SU-DHL-6 (cell line): Measurements from ENCODE around the gene RFXAP.

Experiments used
- H2AFZ ChIP-seq: fragments of 200-600 bp; sonication (generic); 2 replicates; pipeline ENCODE4 v1.6.1; 2014; ENCODE audit warnings: low read depth, mild to moderate bottlenecking, moderate library complexity, mixed read lengths, antibody characterized with exemption, low read length; ENCODE audit not compliant: severe bottlenecking
- H3F3A ChIP-seq: fragments of 200-600 bp; shearing (Covaris generic); 2 replicates; pipeline ENCODE4 v1.6.0; 2016; ENCODE audit warnings: antibody characterized with exemption, mild to moderate bottlenecking; ENCODE audit not compliant: insufficient read depth
- H3K27ac ChIP-seq: fragments of 200-600 bp; sonication (generic); 2 replicates; pipeline ENCODE4 v1.5.1; 2016; ENCODE audit warnings: low read depth, mild to moderate bottlenecking, low read length, moderate library complexity, mixed read lengths
- H3K27me3 ChIP-seq: fragments of 200-600 bp; sonication (generic), shearing (Covaris generic); 2 replicates; pipeline ENCODE4 v1.6.0; 2014; ENCODE audit warnings: mild to moderate bottlenecking, low read length
- H3K36me3 ChIP-seq: fragments of 200-600 bp; sonication (generic); 2 replicates; pipeline ENCODE4 v1.6.1; 2014; ENCODE audit warnings: mild to moderate bottlenecking, low read length, mixed read lengths
- H3K4me2 ChIP-seq: fragments of 300-600, 200-600 bp; shearing (Covaris generic), sonication (generic); 2 replicates; pipeline ENCODE4 v1.6.0; 2014; ENCODE audit warnings: low read length, low read depth, mild to moderate bottlenecking; ENCODE audit not compliant: poor library complexity, severe bottlenecking
- H3K4me3 ChIP-seq: fragments of 200-600 bp; sonication (generic); 2 replicates; pipeline ENCODE4 v1.5.1; 2014; ENCODE audit warnings: antibody characterized with exemption, low read length, mild to moderate bottlenecking, mixed read lengths; ENCODE audit not compliant: insufficient read depth, poor library complexity, severe bottlenecking
- H3K79me2 ChIP-seq: fragments of 200-600 bp; sonication (generic); 2 replicates; pipeline ENCODE4 v1.6.1; 2014; ENCODE audit warnings: mild to moderate bottlenecking, low read length, moderate library complexity; ENCODE audit not compliant: insufficient read depth
- H3K9ac ChIP-seq: fragments of 200-600 bp; sonication (generic); 2 replicates; pipeline ENCODE4 v1.7.0; 2014; ENCODE audit warnings: mild to moderate bottlenecking, low read length
- H3K9me2 ChIP-seq: fragments of 200-600 bp; sonication (generic); replicated peaks from 2 replicates; pipeline ENCODE4 v1.6.1; 2014; ENCODE audit warnings: low read length; ENCODE audit not compliant: insufficient read depth
- H3K9me3 ChIP-seq: fragments of 200-600 bp; sonication (generic); 2 replicates; pipeline ENCODE4 v1.6.1; 2014; ENCODE audit warnings: low read length, mixed read lengths; ENCODE audit not compliant: insufficient read depth
- H4K20me1 ChIP-seq: fragments of 200-600 bp; sonication (generic); 2 replicates; pipeline ENCODE4 v1.6.1; 2014; ENCODE audit warnings: low read depth, mild to moderate bottlenecking, antibody characterized with exemption, low read length, moderate library complexity, mixed read lengths
- CTCF ChIP-seq: fragments of 200-600 bp; sonication (generic); IDR thresholded peaks from one replicate; pipeline ENCODE4 v1.5.1; 2017; ENCODE audit warnings: antibody characterized with exemption, mild to moderate bottlenecking, low read length, moderate library complexity; ENCODE audit not compliant: insufficient read depth, poor library complexity, severe bottlenecking
- EZH2phosphoT487 ChIP-seq: fragments of 200-600 bp; sonication (generic), shearing (Covaris generic); conservative IDR thresholded peaks from 2 replicates; pipeline ENCODE4 v1.6.1; 2018; ENCODE audit warnings: mild to moderate bottlenecking, antibody characterized with exemption, low read length, moderate library complexity, mixed read lengths

The RFXAP gene

GRCh38 chr13:36806102-36806501, 12.9 kb upstream of the RFXAP start:
- Histone ChIP-seq H4K20me1 (no peaks in the 10 kb centered on the region), H3K9me3 (no peaks in the 10 kb centered on the region), H3K79me2 (no peaks in the 10 kb centered on the region), H3K27ac (no peak overlapping the region), H3F3A (no peaks in the 10 kb centered on the region), H3K27me3 (no peaks in the 10 kb centered on the region), H3K36me3 (no peaks in the 10 kb centered on the region), H3K4me2 (no peak overlapping the region), H3K9me2 (no peaks in the 10 kb centered on the region), H3K9ac (no peak overlapping the region), H3K4me3 (no peak overlapping the region), H2AFZ (no peak overlapping the region)
- TF ChIP-seq CTCF, result no peak
- no peak for TF ChIP-seq EZH2phosphoT487

GRCh38 chr13:36807616-36808015, 11.4 kb upstream of the RFXAP start:
- no peak overlapping the region for H3K4me2 ChIP-seq
- no peak overlapping the region for H3K27ac ChIP-seq
- no peaks in the 10 kb centered on the region for H3K9me2 ChIP-seq
- H3K4me3 ChIP-seq, result no peak overlapping the region
- no peaks in the 10 kb centered on the region for H3F3A ChIP-seq
- no peak overlapping the region for H2AFZ ChIP-seq
- no peaks in the 10 kb centered on the region for H3K27me3 ChIP-seq
- H3K9ac ChIP-seq, result no peak overlapping the region
- no peaks in the 10 kb centered on the region for H3K9me3 ChIP-seq
- TF ChIP-seq CTCF, result no peak
- H3K79me2 ChIP-seq, result no peaks in the 10 kb centered on the region
- H4K20me1 ChIP-seq, result no peaks in the 10 kb centered on the region
- no peaks in the 10 kb centered on the region for H3K36me3 ChIP-seq

- Histone ChIP-seq H3K4me3 (no peak overlapping the region), H3K27ac (no peak overlapping the region), H3K9me3 (no peaks in the 10 kb centered on the region), H3F3A (no peaks in the 10 kb centered on the region), H3K36me3 (no peaks in the 10 kb centered on the region), H3K4me2 (no peak overlapping the region), H3K9me2 (no peaks in the 10 kb centered on the region), H3K79me2 (no peaks in the 10 kb centered on the region), H2AFZ (no peak overlapping the region), H4K20me1 (no peaks in the 10 kb centered on the region), H3K27me3 (no peaks in the 10 kb centered on the region), H3K9ac (no peak overlapping the region)
- no peak for TF ChIP-seq EZH2phosphoT487
- no peak for TF ChIP-seq CTCF
These were observed 5.8 kb upstream of the RFXAP start for GRCh38 chr13:36813225-36813624.

- Histone ChIP-seq H3F3A (no peaks in the 10 kb centered on the region), H2AFZ (no peak overlapping the region), H3K9me2 (no peaks in the 10 kb centered on the region), H3K36me3 (no peaks in the 10 kb centered on the region), H3K27ac (no peak overlapping the region), H3K4me2 (no peak overlapping the region), H4K20me1 (no peaks in the 10 kb centered on the region), H3K9me3 (no peaks in the 10 kb centered on the region), H3K79me2 (peaks cover 2% of the 10 kb centered on the region), H3K9ac (no peak overlapping the region), H3K27me3 (no peaks in the 10 kb centered on the region), H3K4me3 (no peak overlapping the region)
- TF ChIP-seq CTCF (no peak), EZH2phosphoT487 (no peak)
These were observed 4.6 kb upstream of the RFXAP start for GRCh38 chr13:36814465-36814864.
